NCI-H524 (cell line): ENCODE data around the gene EID3.
"Not testable (repeated sequence)": the region's sequence is repeated elsewhere in the genome, so short reads cannot be mapped to it uniquely, and the experiment has no call there.

Experiments
- DNase-seq, 2 experiments: peaks; one replicate each; lab custom pipeline; 2025; lab: John Stamatoyannopoulos, UW

Gene EID3

DNA sequence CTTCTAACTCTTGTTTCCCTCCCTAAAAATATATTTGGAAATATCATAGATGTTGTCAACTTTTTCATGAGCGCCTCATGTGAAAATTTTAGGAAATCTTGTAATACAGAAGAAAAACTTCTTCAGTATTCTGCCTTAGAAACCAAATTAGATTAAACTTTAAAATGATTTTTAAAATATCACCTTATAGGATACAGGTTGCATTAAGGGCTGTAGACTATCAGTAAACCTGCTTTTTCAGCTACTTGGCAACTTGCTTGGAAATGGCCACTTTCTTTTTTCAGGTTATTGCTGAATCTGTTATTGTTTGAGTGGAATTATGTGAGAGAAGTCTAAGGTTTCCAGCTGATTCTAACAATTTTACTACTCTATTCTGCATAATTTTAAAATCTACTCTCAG is 9.1 kb downstream of the EID3 start:
- DNase-seq, result no peak

DNA sequence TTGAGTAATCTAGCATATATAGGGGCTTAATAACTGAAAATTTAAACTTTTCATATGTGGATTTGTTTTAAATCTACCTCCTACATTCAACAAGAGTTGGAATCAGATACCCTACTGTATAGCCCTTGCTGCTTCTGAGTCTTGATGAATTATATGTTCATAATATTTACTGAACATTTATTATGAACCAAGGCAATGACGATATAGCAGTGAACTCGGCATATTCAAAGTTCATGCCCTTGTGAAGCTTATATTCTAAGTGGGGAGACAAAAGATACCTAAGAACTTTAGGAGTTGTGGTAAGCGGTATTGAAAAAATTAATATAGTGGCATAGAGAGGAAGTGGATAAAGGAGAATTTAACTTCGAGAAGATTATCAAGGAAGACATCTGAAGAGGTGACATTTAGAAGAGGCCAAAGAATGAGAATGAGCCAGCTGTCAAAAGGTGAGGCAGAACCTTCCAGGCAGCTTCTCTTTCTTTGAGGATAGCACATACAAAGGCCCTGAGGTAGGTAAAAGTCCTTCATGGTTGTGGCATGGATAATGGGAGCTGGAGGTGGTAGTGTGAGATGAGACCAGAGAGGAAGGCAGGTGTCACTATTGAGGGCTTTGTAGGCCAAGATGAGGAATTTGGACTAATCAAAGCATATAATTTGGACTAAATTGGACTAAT is 10.2 kb downstream of the EID3 start:
- DNase-seq, result no peak

DNA sequence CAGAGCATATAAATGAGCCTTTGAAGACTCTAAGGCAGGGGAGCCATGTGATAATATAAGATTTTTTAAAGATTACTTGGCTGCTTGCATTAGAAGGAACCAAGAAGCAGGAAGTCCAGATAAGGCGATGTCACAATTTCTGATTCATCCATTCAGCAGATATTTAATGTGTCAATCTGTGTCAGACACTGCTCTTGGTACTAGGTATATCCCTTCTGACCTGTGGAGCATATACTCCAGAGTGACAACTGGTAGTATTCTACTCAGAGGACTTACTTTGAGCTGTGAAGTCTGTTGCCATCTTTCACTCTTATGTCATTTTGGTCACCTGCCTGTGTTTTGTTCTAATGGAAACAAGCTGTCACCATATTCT is 10.7 kb downstream of the EID3 start:
- no peak for DNase-seq

DNA sequence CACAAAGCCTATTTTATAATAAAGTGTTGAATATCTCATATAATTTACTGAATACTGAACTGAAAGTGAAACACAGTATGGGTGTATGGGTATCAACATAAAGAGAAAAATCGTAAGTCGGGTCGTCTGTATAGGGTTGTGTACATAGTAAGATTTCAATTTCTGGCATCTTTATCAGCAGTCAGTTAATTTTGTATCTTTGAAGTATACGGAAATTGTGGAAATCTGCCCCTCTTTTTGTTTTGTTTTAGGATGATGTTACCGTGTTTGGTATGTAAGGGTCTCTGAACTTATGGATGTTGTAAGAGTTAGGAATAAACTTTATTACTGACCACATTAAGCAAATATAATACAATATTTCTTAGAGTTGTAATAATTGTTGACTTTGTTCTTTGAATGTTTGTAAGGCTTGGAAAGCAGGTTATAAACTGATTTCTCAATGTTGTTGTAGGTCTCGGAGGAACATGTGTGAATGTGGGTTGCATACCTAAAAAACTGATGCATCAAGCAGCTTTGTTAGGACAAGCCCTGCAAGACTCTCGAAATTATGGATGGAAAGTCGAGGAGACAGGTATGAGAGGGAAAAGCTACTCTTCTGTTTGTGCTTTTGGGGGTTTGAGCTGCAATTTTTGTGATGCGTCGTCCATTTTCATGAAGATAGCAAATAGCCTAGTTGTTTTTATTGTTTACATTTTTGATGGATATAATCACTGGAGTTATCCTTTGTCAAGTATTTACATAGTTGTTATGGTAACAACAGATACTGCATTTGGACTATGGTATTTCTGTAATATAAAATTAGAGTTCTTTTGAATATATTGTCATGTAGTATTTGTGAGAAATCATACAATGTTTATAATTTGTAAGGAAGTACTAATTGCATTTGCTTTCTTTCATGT is 12.0 kb downstream of the EID3 start:
- DNase-seq, result no peak

DNA sequence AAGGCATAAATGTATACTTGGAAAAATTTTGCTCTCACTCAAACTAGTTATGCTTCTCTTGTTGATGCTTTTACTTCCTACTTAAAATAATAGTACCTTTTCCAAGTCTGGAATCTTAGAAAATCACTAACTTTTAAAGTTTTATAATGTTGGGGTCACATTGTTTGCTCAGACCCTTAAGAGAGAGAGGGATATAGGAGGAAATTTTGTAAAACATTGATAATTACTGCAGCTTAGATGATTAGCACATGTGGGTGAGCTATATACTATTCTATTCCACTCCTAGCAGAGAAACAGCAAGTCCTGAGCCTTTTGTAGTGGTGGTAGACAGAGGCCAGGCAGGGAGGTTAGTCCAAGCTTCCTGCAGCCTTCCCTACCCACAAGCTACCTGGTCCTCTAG is 13.4 kb downstream of the EID3 start:
- DNase-seq, result no peak

DNA sequence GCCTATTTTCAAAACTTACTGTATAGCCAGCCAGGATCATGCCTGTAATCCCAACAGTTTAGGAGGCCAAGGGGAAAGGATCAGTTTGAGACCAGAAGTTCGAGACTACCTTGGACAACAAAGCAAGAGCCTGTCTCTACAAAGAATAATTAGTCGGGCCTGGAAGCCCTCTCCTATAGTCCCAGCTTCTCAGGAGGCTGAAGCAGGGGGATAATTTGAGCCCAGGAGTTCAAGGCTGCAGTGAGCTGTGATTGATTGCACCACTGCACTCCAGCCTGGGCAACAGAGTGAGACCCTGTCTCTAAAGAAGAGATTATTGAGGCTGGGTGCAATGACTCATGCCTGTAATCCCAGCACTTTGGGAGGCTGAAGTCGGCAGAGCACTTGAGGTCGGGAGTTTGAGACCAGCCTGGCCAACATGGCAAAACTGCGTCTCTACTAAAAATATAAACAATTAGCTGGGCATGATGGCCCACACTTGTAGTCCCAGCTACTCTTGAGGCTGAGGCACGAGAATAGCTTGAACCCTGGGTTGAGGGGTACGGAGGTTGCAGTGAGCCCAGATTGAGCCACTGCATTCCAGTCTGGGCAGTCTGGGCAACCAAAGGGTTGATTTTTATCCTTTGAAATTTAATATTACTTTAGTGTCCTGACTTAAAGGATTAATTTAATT is 14.1 kb downstream of the EID3 start:
- no peak for DNase-seq

DNA sequence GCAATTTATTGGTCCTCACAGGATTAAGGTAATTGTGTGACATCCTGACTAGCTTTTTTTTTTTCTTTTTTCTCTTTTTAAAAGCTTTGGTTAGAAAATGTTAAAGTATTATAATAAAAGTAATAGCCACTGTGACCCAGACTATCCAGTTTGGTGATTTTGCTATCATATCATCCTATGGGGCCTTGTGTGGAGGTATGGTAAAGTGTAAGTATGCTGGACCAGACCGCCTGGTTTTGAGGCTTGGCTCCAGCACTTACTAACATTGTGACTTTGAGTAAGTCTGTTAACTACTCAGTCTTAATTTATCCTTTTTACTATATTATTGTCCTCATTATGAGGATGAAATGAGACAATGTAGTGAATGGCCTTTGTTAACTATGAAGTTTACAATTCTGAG is 15.5 kb downstream of the EID3 start:
- no peak for DNase-seq

DNA sequence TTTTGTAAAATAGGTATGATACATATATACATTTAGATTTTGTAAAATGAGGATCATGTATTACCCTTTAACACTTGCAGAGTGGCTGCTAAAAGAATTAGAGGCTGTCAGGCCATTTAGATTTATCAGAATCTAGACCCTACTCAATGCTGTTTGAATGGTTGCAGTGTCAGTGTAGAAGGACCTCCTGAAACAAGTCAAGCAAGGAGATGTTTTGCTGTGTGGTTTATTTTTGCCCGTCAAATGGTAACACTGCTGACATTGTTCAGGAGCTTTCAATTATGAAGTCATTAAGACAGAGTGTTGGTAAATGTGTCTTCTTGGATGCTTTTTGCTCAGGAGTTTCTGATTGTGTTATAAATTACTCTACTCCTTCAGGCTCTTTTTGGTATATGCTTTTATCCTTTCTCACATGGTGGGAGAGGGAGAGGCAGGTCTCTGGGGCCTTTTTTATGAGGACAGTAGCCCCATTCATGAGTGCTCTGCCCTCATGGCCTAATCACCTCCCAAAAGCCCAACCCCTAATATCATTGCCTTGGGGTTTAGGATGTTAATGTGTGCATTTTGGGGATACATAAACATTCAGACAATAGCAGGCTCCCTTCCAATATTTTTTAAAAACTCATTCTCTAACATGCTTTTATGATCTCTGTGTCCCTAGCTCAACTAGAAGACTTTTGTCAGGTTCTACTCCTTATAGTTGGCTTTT is 16.5 kb downstream of the EID3 start:
- DNase-seq, result no peak

DNA sequence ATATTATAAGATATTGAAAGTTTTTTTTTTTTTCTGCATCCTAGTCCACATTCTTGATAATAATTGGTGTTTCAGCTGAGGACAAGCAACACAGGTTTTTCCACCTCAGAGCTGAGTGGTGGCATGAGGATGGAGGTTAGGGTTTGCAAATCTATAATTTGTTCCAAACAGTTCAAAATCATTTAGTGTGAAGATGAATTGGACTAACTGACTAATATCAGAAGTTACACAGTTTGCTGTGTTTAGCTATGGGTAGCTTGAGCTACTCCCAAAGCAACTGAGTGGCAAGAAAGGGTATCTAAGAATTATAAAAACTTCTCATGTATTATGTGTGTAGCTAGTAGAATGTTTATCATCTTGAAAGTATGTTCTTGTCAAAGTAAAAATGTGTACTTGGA is 17.1 kb downstream of the EID3 start:
- no peak for DNase-seq

DNA sequence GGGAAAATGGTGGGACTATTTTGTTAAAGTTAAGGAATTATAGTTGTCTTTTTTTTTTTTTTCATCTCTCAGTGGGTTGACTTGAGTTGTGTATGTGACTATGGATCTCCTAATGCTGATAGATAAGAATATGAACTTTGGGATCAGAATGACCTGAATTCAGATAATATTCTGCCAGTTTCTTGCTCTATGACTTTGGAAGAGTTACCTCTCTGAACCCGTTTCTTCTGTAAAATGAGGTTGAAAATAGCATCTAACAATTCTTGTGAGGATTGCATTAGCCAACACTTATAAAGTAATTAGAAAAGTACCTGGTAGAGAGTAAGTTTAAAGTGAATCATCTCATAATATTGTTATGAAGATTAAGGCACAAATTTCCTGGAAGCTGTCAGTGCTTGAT is 18.4 kb downstream of the EID3 start:
- no peak for DNase-seq

DNA sequence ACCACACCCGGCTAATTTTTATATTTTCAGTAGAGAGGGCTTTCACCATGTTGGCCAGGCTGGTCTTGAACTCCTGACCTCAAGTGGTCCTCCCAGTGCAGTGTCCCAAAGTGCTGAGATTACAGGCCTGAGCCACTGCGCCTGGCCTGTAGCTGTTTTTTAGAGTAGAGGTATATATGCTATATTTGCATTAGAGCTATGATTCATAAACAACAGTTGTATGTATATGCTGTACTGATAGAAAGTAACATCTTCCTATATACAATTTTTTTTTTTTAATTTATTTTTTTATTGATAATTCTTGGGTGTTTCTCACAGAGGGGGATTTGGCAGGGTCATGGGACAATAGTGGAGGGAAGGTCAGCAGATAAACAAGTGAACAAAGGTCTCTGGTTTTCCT is 19.0 kb downstream of the EID3 start:
- DNase-seq, result not testable (repeated sequence)

DNA sequence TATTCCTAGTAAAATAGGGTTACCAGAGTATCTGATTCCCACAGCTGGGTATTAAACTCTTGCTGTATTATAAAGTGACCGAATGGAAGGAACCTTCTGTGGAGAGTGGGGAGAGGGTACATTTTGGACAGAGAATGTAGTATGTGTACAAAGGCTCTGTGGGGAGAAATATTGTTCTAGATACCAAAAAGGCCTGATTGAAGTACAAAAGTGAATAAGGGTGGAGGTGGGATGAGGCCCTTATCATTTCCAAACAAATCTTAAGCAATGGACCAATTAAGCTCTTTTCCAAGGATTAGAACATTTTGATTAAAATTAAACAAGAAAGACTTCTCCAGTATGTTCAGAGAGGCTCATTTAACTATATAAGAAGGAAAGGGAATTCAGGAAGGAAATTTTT is 20.4 kb downstream of the EID3 start:
- no peak for DNase-seq

DNA sequence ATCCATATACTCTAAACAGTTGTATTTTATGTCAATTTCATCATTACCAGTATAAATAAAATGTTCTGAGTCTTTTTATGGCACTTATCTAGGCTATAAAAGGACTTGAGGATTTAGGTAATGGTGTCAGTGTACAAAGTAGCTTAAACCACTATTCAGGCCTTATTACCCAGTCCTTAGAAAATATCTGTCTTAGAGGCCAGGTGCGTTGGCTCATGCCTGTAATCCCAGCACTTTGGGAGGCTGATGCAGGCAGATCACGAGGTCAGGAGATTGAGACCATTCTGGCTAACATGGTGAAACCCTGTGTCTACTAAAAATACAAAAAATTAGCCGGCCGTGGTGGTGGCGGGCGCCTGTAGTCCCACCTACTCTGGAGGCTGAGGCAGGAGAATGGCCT is 24.7 kb downstream of the EID3 start:
- not testable (repeated sequence) for DNase-seq

DNA sequence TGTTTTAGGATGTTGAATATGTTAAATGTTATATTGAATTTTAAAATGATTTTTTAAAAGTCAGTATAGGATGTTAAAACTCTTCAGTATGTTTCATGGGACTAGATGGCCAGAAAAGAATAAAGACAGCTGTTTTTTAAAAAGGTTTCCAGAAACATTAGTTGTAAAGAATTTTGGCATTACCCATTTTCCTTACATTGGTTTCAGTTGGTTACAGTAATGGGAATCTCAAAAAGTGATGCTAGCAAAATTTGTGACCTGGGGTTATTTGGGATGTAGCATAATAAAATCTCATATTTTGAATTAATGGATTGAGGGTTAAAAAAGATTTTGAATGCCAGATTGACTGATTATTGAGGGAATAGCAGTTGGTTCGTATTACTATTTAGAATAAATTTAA is 25.3 kb downstream of the EID3 start:
- DNase-seq, result no peak

DNA sequence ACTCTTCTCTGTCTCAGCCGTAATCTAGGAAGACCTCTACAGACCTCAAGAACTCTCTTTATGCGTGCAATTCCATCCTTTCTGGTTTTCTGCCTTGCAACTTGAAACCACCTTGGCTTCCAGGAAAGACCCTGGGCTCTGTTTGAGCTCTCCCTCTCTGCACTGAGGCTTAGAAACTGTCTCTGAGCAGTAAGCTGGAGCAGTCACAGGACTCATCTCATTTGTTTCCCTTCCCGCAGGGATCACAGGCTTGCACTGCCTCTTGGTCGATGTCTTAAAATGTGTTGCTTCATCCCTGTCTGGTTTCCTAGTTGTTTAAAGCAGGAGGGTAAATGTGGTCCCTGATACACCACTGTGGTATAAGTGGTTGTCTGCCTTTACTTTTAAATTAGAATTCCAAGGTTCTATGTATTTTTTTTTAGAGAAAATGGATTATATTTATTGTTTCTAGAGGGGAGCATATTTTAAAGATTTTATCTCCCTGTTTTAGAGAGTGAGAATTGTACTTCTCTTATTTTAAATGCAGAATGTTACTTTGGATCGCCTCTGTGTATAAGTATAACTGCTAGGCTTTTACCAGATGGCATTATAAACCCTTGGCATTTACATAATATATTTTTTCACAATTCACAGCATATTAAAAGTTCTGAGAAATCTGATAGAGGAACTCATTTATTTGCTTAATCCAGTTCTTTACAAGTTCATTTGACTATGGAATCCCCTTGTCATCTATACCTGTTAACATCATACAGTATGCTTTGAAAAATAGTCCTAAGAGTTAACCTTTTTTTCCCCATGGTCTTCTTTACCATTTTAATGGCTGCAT is 26.4 kb downstream of the EID3 start:
- no peak for DNase-seq

DNA sequence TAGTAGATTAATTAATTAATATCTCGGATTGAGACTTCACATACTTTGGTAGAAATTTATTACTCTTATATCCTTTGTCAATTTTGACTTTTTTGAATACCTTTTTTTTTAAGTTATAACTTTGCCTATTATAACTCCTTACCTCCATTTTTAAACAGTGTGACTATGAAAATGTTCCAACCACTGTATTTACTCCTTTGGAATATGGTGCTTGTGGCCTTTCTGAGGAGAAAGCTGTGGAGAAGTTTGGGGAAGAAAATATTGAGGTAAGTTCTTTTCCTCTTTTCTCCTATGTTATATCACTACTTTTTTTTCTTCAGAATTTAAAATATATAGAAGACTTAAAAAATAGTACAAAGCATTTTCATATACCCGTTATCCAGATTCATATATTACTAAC is 27.8 kb downstream of the EID3 start:
- no peak for DNase-seq

DNA sequence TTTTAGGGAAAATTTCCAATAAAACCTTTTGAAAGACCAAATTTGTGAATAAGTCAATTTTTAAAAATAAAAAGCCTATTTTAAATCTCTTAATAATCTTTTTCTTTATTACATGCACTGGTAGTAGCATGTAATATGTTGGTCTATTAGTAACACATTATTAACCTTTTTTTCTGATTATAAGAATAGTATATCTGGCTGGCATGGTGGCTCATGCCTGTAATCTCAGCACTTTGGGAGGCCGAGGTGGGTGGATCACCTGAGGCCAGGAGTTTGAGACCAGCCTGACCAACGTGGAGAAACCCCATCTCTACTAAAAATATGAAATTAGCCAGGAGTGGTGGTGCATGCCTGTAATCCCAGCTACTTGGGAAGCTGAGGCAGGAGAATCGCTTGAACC is 28.7 kb downstream of the EID3 start:
- not testable (repeated sequence) for DNase-seq

DNA sequence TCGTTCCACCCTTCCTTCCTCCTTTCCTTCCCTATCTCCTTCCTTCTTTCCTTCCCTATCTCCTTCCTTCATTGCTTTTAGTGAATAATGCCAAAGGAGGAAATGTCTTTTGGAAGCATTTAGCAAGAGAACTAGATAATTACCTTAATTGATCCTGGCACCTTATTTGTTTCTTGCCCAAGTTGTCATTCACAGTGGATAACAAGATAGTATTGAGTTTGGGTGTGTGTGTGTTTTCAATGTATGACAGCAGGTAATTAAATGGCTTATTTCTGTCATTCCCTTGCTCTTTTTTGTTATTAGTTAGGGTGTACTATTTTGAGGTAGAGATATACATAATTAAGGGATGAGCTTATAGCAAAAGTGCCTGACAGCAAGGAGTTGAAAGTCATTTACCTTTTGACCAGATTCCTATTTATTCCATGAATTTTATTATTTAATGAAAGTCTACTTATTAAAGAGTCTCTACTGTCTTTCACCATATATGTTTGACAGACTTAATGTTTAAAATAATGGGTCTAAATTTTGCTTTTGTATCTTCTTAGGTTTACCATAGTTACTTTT is 30.2 kb downstream of the EID3 start:
- DNase-seq, result no peak

DNA sequence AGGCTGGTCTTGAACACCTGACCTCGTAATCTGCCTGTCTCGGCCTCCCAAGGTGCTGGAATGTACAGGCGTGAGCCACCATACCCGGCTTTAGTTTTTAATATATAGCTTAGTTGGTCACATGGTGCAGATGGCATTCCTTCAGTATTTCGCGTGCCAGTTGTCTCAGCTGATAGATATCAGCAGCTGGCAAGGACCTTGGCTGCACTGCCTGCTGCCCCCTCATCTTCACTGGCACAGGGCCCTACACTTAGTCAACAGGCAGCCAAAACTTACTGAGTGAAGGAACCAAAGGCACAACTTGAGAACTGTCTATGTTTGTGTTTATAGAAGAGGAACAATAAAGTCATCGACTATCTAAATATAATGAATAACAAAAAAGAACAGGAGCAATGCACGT is 31.0 kb downstream of the EID3 start:
- DNase-seq, result peak in 1 of 2 experiments; percentile 49

DNA sequence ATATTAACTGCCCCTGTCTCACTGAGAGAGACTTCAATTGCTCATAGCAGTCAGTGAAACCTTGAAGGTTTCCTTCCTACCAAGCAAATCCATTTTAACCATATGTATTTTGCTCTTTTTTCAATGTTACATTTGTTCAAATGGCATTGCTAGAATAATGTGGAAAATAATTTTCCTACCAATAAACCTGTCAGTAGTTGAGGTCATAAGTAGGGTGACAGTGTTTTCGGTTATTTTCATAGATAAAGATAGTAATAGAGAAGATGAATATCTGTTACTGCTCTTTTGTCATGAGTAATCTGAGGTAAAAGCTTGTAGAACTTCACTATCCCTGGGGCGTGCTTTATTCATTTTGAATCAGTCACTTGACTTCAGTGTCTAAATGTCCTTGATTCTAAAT is 32.6 kb downstream of the EID3 start:
- no peak for DNase-seq

DNA sequence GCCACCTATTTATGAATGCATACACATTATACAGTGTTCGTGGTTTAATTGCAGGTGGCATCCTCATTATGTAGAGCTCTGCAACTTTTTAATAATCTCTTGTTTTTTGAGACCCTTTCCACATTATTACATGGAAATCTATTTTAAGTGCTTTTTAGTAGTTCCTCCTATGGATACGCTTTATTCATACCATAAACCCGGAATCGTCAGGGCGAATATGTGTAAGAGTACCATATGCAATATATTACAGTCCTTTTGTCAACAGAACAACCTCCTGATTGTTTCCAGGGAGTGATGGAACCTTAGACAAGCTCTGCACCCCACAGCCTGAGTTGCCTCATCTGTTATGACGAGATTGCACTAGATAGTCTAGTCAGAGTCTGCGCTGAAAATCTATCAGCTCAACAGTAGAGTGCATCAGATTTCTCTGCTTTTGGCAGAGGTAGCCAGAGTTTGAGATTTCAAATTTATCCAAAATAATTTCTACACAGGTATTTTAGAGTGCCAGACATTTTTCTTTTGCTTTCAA is 33.6 kb downstream of the EID3 start:
- no peak for DNase-seq
